Renal cortical epithelial cell (primary cell): ENCODE data around the gene RCOR1. TPM values are rescaled to one million over a fixed set of nuclear protein-coding genes. Genes with fewer than 3 reads are reported as not detected.

Experiments used
- DNase-seq: peaks from one replicate; pipeline ENCODE4 v3.0.0-alpha.2; 2011; ENCODE audit warnings: low read depth
- total RNA-seq: library from RNA; depleted of rRNA; stranded (reverse); fragments of >200 nt; gene quantifications from 2 replicates; pipeline ENCODE4 v1.2.3, GENCODE V29; 2014

Gene RCOR1
- total RNA-seq, 1 donor from 2014 or later, result 28.0 TPM

- DNase-seq, result no peak
These were observed 131.2 kb downstream of the RCOR1 start for GRCh38 chr14:102723650-102724049.

GRCh38 chr14:102726191-102726949 is 133.9 kb downstream of the RCOR1 start:
- DNase-seq, result no peak

DNA sequence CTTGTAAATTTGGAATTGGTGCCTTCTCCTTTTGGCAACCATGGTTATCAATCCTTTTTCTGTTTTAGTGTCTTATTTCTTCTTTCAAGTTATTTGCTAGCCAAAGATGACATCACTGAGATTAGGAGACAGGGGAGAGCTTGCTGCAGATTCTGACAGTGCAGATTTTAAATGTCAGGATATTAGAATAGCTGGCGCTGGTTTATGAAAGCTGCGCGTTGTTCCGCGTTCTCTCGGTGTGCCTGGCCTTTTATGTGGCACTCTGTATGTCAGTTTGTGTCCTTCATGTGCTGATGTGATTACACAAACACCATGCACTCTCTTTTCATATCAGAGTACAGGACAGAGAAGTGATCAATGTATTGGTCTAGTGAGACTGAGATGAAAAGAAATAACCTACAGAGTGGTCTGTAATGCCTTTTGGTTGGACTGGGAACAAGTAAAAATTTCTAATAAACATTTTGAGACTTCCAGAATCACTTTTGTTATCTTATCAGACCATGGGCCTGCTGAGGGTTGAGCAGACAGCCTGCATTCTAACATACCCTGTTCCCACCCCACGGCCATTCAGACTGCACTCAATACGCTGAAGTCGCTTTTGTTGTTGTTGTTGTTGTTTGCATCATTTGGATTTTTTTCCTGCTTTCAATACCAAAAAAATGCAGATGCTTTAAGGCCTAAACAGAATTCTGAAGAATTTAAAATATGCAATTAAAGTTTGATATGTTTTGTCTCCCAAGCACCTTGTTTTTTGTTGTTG is 135.1 kb downstream of the RCOR1 start:
- no peak for DNase-seq

DNA sequence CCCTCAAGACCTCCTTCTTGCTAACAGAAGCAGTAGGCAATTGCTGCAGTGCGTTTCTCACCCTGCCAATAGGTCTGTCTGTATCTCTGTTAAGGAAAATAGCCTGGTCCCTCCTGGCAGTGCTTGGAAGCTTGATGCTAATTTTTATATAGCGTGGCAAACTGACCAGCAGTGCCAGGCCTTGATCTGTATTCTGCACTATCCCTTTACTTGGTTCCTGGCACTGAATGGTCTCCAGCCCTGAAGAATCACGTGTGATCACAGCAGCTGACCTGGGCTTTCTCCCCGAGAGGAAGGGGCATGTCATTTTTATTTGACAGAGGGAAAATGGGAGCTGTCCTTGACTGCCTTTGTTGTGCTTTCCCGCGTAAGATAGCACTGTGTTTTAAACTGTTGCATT is 136.1 kb downstream of the RCOR1 start:
- no peak for DNase-seq

DNA sequence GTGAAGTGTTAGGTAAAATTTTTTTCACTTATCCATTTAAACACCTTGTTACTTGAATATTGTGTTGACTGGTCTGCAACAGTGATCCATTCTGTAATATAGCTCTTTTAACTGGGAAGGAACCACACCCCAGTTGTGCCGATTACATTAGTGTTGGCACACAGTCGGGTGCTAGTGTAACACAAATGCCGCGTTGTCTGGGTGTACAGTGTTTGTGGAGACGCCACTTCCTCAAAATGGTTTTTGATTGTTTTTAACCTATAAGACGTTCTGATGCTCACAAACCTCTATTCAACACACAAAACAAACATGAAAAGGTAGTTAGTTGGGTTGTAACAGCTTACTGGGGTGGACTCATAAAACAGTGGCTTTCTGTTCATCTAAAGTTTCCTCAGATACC is 136.8 kb downstream of the RCOR1 start:
- no peak for DNase-seq

GRCh38 chr14:102729825-102730224 is 137.4 kb downstream of the RCOR1 start:
- no peak for DNase-seq

DNA sequence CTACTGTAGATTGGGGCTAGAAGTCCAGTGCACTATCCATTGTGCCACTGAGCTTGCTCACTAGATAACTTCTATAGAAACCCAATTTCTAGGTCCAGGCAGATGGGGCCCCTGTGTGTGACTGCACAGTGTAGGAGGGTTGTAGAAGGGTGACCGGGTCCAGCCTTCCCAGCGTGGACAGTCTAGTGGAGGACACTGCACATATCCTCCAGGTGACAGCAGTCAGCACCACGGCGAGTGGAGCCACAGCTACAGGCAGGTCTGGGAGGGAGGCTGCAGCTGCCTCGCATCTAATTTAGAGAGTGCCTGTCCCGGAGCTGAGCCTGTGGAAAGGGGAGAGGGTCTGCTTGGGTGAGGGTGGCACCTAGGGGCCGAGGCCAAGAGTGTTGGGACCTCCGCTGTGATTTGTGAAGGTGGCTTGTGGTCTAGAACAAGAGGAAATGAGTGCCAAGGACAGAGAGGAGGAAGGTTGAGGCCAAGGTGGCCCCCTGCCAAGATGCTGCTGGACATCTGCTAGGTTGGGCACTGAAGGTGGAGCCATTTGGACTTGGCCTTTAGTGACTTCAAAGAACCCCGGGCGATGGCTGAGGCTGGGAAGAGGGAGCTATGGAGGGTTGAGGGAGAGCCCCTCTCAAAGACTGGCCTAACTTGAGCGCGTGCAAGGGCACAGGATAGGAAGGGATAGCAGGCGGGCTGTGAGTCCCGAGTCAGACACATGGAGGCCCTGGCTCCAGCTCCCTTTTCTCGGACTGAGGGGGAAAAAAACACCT is 138.8 kb downstream of the RCOR1 start:
- DNase-seq, result no peak

GRCh38 chr14:102731871-102732800 is 139.7 kb downstream of the RCOR1 start:
- no peak for DNase-seq

- DNase-seq, result no peak
These were observed 140.5 kb downstream of the RCOR1 start for GRCh38 chr14:102732924-102733323.

GRCh38 chr14:102733326-102733725 is 140.9 kb downstream of the RCOR1 start:
- DNase-seq, result no peak

- DNase-seq, result no peak
These were observed 142.0 kb downstream of the RCOR1 start for GRCh38 chr14:102734436-102734835.

GRCh38 chr14:102736956-102737355 is 144.5 kb downstream of the RCOR1 start:
- DNase-seq, result no peak

DNA sequence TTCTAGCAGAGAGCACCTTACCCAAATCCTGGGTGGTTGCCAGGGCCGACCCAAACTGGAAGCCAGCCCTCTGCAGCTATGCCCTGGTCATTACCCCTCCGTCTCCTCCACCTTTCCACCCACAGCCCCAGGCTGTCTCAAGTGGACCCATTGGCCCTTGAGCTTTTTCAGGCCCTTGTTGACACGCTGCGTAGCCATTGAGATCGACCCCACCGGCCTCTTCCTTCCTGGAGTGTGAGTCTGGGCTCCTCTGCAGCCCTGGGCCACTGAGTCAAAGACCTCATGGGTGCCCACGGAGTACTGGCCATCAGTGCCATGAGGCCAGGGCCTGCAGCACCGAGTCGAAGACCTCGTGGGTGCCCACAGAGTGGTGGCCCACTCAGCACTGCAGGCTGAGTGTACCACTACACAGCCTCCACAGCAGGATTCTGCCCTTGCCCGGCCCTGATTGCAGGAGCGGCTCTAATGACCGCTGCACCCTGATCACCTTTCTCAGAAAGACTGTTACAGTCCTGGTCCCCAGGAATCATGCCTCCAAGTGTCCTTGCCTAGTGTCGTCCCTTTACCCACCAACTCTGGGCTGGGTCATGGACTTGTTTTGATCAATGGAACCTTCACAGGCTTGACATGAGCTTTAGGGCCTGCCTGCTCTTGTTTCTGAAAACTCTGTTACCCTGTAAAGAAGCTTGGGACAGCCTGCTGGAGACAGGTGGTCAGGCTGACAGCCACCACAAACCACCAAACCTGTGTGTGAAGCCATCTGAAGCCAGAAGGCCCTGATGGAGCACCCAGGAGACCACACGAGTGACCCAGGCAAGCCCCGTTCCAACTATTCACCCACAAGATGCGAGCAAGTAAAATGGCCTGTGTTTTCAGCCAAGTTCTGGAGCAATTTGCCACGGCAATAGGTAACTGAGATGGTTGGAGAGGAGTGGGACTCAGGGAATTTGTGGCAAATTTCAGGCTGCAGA is 145.2 kb downstream of the RCOR1 start:
- no peak for DNase-seq

- no peak for DNase-seq
These were observed 146.1 kb downstream of the RCOR1 start for GRCh38 chr14:102738373-102739189.

DNA sequence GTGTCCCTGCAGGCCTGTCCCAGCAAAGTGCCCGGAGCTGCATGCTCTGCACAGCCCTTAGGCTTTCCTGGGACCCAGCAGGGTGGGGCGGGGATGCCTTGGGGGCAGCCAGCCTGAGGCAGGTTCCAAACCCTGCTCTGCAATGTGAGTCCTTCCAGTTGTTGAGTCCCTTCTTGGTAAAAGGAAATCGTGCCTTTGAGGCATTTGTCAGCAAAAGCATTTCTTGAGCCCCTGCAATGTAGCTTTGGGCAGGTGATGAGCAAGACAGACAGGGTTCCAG is 146.7 kb downstream of the RCOR1 start:
- DNase-seq, result no peak

GRCh38 chr14:102746634-102747438 is 154.4 kb downstream of the RCOR1 start:
- DNase-seq, result no peak

DNA sequence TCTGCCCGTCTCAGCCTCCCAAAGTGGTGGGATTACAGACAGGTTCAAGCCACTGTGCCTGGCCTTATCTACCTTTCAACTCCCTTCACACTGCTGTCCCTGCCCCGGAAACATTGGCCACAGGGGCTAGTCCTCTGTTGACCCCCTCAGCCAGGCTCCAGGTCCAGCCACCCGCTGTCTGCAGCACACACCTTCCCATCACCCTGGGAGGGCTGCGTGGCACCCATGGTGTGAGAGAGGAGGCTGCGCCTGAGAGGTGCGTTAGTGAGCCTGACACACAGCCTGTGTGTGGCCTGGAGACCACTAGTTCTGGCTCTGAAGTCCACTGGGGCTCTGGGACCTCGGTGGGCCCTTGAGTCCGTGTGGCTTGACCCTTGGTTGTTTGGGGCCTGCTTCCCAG is 156.4 kb downstream of the RCOR1 start:
- no peak for DNase-seq

- no peak for DNase-seq
These were observed 157.2 kb downstream of the RCOR1 start for GRCh38 chr14:102749393-102750305.
